NCI-H2081 (cell line): ENCODE measurements around the gene LDLRAD3.

Experiments used
- DNase-seq, 2 experiments: peaks; one replicate each; lab custom pipeline; 2025; lab: John Stamatoyannopoulos, UW

LDLRAD3 gene

DNA sequence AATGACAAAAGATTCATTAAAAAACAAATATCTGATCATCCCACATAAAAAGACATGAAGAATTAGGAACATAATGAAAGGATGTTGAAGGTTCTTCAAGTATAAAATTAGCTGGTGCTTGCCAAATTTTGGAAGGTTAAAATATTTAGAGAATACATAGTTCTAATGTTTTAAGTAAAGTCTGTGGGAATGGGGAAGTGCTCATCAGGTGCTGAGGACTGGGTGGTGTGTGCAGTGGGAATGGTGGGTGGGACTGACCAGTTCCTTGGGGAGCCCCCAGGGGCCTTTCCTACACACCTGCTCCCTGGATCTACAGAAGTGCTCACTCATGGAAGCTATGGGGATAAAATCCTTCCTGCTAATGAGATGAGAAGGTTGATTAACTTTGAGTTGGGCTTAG, 11.8 kb downstream of the LDLRAD3 start:
- no peak for DNase-seq

- DNase-seq, result no peak
Observed at GRCh38 chr11:35962369-35963138, 18.7 kb downstream of the LDLRAD3 start.

DNA sequence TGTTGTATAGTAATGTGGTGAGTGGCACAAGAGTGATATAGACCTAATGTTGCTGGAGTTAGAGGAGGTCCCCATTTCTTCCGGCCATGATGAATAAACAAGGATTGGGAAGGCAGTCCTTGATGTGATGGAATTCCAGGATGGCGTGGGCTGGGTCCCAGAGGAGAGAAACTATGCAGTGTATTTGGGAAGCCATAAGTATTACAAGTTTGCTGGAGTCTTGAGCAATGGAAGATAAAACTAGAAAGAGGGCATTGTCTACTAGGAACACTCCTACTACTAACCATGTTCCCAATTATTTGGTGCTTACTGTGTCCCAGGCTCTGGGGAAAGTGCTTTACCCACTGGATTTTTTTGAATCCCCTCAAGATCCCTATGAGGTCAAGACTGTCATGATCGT, 20.0 kb downstream of the LDLRAD3 start:
- DNase-seq, result no peak

- no peak for DNase-seq
Observed at GRCh38 chr11:35964841-35965240, 21.0 kb downstream of the LDLRAD3 start.

GRCh38 chr11:35967042-35967441, 23.2 kb downstream of the LDLRAD3 start:
- no peak for DNase-seq

DNA sequence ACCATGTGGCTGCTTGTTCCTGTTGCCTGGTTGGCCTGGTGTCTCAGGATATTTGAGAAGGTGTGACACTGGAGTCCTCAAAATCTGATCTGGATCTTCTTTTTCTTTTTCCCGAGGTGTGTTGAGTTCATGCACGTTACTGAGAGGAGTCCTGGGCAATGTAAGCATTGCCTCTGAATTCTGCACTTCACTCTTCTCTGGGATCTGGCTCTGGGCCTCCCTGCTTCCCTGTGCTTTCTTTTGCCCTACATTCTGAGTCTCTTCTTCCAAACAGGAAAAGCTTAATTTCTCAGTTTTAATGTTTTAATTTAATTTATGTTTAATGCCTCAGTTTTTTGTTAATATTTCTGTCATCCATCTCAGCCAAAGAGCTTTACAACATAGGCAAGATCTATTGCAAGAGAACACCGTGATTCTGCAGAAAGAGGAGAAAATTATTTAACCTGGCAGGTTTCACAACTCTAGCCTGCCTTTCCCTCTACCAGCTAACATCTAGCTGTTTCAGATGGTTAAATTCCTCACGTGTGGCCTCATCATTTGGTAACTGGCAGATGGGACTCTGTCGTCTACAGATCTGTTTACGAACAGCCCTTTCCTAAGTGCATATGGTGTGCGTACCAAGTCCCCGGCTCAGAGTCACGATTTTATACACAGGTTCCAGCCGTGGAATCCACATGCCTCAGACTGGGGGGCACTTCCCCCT, 24.7 kb downstream of the LDLRAD3 start:
- DNase-seq, result no peak

DNA sequence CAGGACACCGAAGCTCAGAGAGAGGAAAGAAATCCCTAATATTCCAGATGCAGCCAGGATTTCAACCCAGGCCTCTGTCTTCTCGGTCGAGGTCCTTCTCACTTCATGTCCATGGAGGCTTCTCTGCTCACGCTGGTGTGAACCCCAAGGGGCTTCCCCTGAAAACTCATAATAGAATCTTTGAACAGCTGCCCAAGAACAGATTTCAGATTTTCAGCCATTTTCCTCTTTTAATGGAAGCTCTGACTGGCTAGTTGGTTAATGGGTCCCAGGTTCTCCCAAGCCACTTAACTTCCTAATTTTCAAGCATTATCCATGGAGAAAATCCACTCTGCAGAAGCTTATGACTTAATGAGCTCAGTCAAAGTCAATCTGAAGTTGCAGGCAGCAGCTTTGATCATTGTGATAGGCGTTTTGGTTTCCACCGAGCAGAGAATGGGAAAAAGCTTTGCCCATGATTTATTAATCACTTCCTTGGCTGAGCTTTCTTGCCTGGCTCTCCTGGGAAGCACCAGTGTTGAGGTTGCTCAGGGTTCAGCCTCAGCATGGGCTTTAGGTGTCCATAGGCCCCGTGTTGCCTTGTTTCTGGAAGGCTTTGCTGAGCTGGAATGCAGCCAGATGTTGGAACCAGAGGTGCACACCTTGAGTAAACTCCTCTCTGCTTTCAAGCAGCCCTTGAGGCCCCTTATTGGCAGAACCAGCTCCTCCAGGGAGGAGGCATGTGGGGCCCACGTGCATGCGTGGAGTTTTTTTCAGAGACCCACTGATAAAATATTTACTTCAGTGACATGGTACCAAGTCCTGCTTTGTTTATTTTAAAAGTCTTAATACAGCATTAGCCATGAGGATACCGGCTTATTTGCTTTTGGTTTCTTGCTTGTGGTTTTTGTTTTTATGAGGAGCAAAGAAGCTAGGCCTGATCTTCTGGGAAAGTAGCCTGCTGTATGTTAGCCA, 25.5 kb downstream of the LDLRAD3 start:
- no peak for DNase-seq

GRCh38 chr11:35970445-35970844, 26.6 kb downstream of the LDLRAD3 start:
- no peak for DNase-seq

GRCh38 chr11:35971841-35972422, 28.1 kb downstream of the LDLRAD3 start:
- DNase-seq, result no peak

DNA sequence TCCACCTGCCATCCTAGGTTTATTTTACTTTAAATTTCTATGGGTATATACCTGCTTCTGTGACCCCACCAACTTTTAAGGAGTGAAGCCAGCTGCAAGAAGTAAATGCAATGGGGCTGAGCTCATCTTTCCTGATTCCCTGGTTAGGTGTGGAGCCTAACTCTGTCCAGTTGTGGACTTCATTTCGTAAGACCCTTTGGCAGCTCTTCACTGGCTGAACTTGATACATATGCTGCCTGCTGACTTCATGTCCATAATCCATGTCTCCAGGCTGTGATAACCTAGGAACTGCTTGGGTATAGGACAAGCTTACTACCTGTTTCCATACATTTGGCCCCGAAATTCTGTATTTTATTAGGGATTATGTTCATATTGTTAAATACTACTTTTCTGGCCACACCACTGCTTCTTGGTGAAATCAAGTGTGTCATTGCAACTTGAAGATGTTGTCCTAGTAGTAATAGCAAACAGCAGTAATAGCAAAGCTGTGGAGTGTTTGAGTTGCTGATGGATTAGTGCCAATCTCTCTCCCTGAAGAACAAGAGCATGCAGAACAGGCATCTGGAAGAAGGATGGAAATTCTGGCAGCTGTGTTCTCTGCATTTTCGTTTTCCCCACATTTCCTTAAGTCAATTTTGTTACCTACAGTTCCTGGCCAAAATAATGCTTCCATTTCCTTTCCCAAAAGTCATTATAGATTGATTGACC, 31.2 kb downstream of the LDLRAD3 start:
- DNase-seq, result no peak

DNA sequence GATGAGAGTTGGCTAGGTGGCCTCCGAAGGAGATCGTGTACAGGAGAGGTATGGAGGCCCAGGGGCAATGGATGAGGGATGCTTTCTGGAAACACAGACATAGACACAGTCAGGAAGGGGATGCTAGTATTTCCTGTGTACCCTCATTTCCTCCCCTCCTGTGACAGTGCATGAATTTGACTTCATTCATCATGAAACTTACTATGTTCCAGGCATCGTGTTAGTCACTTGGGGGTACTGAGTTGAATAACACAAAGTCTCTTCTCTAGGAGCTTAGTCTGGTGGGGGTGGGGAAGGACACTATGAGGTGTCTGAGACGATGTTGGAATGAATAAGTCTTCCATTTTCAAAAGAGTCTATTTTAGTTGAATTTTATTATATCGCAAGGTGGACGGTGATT, 32.6 kb downstream of the LDLRAD3 start:
- no peak for DNase-seq

DNA sequence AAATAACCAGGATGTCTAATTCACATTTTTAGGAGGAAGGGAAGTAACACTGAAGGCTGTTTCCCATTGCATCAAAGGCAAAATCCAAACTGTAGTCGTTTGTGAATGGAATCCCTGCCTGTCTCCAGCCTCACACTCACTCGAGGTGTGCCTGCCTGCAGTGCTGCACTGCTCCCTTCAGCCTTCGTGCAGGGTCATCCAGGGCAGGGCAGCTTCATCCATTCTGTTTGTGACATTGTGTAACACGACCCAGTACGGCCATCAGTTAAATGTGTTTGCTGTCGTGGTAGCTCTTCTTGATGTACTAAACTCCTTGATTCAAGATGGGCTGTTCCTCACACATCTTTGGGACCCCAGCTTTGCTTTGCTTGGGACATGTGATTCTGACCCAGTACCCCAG, 34.3 kb downstream of the LDLRAD3 start:
- no peak for DNase-seq

DNA sequence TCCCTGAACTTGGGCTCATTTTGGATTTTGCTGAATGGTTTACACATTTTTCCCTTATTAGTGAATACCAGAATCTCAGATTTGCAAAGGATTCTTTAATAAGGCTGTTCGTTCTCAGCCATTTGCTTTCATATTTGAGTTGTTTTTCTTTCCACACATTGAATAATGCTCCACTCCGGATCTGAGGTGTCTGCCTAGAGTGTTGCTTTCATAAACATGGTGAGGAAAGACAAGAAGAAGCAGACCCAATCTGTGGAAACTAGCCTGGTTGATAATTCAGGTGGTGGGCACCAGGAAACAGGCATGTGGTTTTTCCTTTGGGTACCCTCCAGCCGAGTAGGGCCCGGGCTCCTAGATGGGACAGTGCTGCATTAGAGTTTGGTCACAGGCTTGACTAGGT, 35.0 kb downstream of the LDLRAD3 start:
- DNase-seq, result no peak

DNA sequence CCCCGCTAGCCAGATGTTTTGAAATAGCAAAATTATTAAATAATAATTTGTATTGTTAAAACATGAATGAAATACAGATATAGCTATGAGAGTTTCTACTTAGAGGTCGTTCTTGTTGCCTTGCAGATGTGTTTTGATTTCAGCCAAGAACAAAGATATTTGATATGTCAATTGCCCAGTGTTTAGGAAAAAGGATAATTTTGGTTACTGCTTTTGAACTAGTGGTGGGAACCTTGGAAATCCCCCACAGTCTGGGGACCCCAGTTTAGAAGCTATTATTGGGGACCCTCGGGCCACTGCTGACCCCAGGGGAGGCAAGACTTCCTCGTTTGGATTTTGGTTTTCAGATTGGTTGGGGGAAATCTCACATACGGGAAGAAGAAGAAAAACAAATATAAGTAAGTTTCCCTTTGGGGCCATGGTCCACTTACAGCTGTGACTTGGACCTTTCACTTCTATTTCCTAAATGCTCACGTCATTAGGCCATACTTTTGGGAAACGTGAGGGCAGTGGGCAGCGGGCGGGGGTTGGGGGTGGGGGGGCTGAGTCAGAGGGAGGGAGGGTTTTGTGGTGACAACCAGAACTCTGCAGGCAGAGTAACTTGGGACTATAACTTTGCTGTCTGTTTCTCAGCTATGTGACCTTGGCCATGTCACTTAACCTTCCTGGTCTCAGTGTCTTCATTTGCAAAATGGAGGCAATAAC, 37.0 kb downstream of the LDLRAD3 start:
- DNase-seq, result no peak

- no peak for DNase-seq
Observed at GRCh38 chr11:35981581-35981980, 37.7 kb downstream of the LDLRAD3 start.

GRCh38 chr11:35982061-35982460, 38.2 kb downstream of the LDLRAD3 start:
- DNase-seq, result no peak

GRCh38 chr11:35983981-35984380, 40.1 kb downstream of the LDLRAD3 start:
- DNase-seq, result no peak

DNA sequence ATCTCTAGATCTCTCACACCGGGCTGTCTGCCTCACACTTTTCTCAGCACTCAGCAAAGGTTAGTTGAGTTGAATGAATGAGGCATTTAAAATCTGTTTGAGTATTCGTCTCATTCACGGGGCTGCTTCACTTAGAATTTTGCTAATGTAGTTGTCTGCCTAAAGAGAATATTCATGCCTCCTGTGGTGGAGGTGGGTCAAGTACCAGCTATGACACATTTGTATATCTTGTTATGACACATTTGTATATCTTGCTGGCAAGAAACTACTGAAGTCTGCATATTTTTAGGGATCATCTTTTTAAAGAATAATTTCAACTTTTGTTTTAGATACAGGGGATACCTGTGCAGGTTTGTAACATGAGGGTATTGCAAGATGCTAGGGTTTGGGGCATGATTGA, 43.1 kb downstream of the LDLRAD3 start:
- DNase-seq, result no peak

DNA sequence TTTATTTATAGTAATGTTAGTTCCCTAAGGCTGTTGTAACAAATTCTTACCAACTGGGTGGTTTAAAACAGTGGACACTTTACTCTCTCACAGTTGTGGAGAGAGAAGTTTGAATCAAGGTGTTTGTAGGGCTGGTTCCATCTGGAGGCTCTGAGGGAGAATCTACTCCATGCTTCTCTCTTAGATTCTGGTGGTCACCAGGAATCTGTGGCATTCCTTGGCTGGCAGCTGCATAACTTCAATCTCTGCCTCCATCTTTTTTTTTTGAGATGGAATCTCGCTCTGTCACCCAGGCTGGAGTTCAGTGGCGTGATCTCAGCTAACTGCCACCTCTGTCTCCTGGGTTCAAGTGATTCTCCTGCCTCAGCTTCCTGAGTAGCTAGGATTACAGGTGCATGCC, 46.3 kb downstream of the LDLRAD3 start:
- DNase-seq, result no peak

GRCh38 chr11:35990816-35991215, 47.0 kb downstream of the LDLRAD3 start:
- no peak for DNase-seq

GRCh38 chr11:35992548-35992947, 48.7 kb downstream of the LDLRAD3 start:
- DNase-seq, result no peak
